HepG2 (cell line): ENCODE data around the gene ZNF17. TPM values are rescaled to one million over a fixed set of nuclear protein-coding genes. Genes with fewer than 3 reads are reported as not detected.

Source experiments
- ETV5 ChIP-seq: IDR thresholded peaks from 2 replicates; pipeline ENCODE4 v1.6.1; 2018; ENCODE audit warnings: missing biosample characterization, missing genetic modification reagents, inconsistent platforms, borderline replicate concordance
- FOXK2 ChIP-seq: fragments of 450-650 bp; IDR thresholded peaks from 2 replicates; pipeline ENCODE4 v1.6.1; 2016
- KDM5A ChIP-seq: fragments of 200-600 bp; sonication (generic); IDR thresholded peaks from 2 replicates; pipeline ENCODE4 v1.7.0; 2018; ENCODE audit warnings: antibody characterized with exemption, mild to moderate bottlenecking, low read length, borderline replicate concordance
- RBFOX2 ChIP-seq: fragments of 200-400 bp; formaldehyde crosslinking; IDR thresholded peaks from 2 replicates; pipeline ENCODE4 v1.6.1; 2017; ENCODE audit warnings: low read depth, mild to moderate bottlenecking, low read length
- STAT5B ChIP-seq: sonication (generic); formaldehyde crosslinking; IDR thresholded peaks from 2 replicates; pipeline ENCODE4 v1.4.0; 2020; ENCODE audit warnings: missing genetic modification reagents
- ZNF350 ChIP-seq: sonication (generic); formaldehyde crosslinking; IDR thresholded peaks from 2 replicates; pipeline ENCODE4 v1.4.0; 2020; ENCODE audit warnings: mild to moderate bottlenecking, low read depth, missing genetic modification reagents, borderline replicate concordance
- ZNF451 ChIP-seq: sonication (generic); formaldehyde crosslinking; IDR thresholded peaks from 2 replicates; pipeline ENCODE4 v1.5.0; 2020; ENCODE audit warnings: mild to moderate bottlenecking, missing genetic modification reagents
- ZNF546 ChIP-seq: sonication (generic); formaldehyde crosslinking; conservative IDR thresholded peaks from 2 replicates; pipeline ENCODE4 v1.8.1; 2023; ENCODE audit warnings: mild to moderate bottlenecking, missing genetic modification reagents
- ZNF781 ChIP-seq: sonication (generic); formaldehyde crosslinking; IDR thresholded peaks from 2 replicates; pipeline ENCODE4 v1.5.1; 2020; ENCODE audit warnings: borderline replicate concordance, mild to moderate bottlenecking, missing genetic modification reagents; ENCODE audit errors: not compliant biosample characterization
- polyA plus RNA-seq, 8 experiments: library from polyadenylated mRNA; depleted of rRNA in 3 of 8; stranded (reverse) in 7 of 8; unstranded in 1 of 8; fragments of >200 nt; fragmentation: Illumina TruSeq in 4 of 8; extraction: Trizol in 4 of 8; gene quantifications; 2 replicates each; pipeline versions ENCODE4 v1.2.1 to v1.2.3, GENCODE V29; 2011 to 2016; ENCODE audit warnings: low read depth in 4 of 8, missing spikeins in 1 of 8, mixed read lengths in 1 of 8; ENCODE audit not compliant: insufficient read depth in 1 of 8
- total RNA-seq, 5 experiments: library from RNA; depleted of rRNA; stranded (reverse); fragments of >200 nt; fragmentation: Illumina TruSeq; extraction: Trizol; gene quantifications; 2 replicates each; pipeline ENCODE4 v1.2.3, GENCODE V29; 2016; ENCODE audit warnings: low read depth in 1 of 5
- TF ChIP-seq, protein P1 (sequence below): sonication (generic); formaldehyde crosslinking; IDR thresholded peaks from 2 replicates; pipeline ENCODE4 v1.5.1; 2020; ENCODE audit warnings: mild to moderate bottlenecking, missing genetic modification reagents, borderline replicate concordance
- TF ChIP-seq, protein P2 (sequence below): sonication (generic); formaldehyde crosslinking; IDR thresholded peaks from 2 replicates; pipeline ENCODE4 v1.4.0; 2020; ENCODE audit warnings: missing genetic modification reagents, borderline replicate concordance
- TF ChIP-seq, protein P3 (sequence below): sonication (generic); formaldehyde crosslinking; IDR thresholded peaks from 2 replicates; pipeline ENCODE4 v1.4.0; 2020; ENCODE audit warnings: missing genetic modification reagents
- TF ChIP-seq, protein P4 (sequence below): sonication (generic); formaldehyde crosslinking; IDR thresholded peaks from 2 replicates; pipeline ENCODE4 v1.4.0; 2020; ENCODE audit warnings: low read depth, mild to moderate bottlenecking, missing genetic modification reagents

The ZNF17 gene
- total and polyA plus RNA-seq, 2 of the 13 experiments (the other 11 are each of a cell fraction or from before 2014, with no cell fraction given), result 3.7 to 10.1 TPM

DNA sequence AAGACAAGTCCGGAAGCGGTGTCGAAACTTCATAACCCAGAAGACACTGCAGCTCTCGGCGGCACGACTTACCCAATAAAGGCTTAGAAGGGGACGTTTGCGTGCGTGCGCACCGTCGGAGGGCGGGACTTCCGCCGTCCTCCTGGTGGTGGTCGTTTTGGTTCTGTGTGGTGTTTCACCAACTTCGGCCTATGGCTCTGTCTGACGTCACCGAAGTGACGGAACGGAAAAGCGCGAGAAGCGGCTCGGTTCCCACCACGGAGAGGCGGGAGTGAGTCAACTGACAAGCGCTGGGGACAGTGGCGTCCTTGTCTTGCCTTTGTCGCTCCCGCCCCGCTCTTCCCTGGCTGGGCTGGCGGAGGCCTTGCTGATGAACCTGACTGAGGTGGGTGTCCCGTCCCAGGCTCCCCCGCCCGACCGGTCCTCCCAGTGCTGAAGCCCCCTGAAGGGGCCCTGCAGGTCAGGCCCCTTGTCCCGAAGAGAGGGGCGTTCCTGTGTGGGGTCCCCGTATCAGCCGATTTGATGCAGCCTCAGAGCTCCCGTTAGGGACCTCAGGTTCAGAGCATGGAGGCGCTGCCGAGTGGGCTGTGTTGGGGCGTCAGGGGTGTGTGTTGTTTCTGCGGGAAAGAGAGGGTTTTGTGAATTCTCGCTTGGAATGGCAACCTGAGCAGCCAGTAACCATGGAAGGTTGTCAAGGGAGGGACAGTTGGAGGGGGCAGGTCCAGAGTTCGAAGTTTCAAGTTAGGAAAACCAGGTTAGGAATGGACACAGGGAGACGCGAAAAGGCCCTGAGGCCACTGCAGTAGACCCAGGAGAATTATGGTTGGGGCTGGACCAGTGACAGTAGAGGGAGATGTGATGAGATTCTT is 21.0 kb upstream of the ZNF17 start, which contains the start of gene ZNF548 (continued):
- TF ChIP-seq, protein P1, sequence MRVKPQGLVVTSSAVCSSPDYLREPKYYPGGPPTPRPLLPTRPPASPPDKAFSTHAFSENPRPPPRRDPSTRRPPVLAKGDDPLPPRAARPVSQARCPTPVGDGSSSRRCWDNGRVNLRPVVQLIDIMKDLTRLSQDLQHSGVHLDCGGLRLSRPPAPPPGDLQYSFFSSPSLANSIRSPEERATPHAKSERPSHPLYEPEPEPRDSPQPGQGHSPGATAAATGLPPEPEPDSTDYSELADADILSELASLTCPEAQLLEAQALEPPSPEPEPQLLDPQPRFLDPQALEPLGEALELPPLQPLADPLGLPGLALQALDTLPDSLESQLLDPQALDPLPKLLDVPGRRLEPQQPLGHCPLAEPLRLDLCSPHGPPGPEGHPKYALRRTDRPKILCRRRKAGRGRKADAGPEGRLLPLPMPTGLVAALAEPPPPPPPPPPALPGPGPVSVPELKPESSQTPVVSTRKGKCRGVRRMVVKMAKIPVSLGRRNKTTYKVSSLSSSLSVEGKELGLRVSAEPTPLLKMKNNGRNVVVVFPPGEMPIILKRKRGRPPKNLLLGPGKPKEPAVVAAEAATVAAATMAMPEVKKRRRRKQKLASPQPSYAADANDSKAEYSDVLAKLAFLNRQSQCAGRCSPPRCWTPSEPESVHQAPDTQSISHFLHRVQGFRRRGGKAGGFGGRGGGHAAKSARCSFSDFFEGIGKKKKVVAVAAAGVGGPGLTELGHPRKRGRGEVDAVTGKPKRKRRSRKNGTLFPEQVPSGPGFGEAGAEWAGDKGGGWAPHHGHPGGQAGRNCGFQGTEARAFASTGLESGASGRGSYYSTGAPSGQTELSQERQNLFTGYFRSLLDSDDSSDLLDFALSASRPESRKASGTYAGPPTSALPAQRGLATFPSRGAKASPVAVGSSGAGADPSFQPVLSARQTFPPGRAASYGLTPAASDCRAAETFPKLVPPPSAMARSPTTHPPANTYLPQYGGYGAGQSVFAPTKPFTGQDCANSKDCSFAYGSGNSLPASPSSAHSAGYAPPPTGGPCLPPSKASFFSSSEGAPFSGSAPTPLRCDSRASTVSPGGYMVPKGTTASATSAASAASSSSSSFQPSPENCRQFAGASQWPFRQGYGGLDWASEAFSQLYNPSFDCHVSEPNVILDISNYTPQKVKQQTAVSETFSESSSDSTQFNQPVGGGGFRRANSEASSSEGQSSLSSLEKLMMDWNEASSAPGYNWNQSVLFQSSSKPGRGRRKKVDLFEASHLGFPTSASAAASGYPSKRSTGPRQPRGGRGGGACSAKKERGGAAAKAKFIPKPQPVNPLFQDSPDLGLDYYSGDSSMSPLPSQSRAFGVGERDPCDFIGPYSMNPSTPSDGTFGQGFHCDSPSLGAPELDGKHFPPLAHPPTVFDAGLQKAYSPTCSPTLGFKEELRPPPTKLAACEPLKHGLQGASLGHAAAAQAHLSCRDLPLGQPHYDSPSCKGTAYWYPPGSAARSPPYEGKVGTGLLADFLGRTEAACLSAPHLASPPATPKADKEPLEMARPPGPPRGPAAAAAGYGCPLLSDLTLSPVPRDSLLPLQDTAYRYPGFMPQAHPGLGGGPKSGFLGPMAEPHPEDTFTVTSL (CRISPR knock-in tag), result no peak
- peak; percentile 48 for TF ChIP-seq ZNF781 (CRISPR knock-in tag)
- peak; percentile 87; the same call in 1 of the 2 replicates for TF ChIP-seq ZNF350
- TF ChIP-seq, protein P2, sequence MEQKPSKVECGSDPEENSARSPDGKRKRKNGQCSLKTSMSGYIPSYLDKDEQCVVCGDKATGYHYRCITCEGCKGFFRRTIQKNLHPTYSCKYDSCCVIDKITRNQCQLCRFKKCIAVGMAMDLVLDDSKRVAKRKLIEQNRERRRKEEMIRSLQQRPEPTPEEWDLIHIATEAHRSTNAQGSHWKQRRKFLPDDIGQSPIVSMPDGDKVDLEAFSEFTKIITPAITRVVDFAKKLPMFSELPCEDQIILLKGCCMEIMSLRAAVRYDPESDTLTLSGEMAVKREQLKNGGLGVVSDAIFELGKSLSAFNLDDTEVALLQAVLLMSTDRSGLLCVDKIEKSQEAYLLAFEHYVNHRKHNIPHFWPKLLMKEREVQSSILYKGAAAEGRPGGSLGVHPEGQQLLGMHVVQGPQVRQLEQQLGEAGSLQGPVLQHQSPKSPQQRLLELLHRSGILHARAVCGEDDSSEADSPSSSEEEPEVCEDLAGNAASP, result peak; percentile 34; the same call in 1 of the 2 replicates
- TF ChIP-seq ZNF546 (CRISPR knock-in tag), result 0 out of 2 replicates have a peak, but pooled peaks have one; percentile 45
- TF ChIP-seq, protein P3, sequence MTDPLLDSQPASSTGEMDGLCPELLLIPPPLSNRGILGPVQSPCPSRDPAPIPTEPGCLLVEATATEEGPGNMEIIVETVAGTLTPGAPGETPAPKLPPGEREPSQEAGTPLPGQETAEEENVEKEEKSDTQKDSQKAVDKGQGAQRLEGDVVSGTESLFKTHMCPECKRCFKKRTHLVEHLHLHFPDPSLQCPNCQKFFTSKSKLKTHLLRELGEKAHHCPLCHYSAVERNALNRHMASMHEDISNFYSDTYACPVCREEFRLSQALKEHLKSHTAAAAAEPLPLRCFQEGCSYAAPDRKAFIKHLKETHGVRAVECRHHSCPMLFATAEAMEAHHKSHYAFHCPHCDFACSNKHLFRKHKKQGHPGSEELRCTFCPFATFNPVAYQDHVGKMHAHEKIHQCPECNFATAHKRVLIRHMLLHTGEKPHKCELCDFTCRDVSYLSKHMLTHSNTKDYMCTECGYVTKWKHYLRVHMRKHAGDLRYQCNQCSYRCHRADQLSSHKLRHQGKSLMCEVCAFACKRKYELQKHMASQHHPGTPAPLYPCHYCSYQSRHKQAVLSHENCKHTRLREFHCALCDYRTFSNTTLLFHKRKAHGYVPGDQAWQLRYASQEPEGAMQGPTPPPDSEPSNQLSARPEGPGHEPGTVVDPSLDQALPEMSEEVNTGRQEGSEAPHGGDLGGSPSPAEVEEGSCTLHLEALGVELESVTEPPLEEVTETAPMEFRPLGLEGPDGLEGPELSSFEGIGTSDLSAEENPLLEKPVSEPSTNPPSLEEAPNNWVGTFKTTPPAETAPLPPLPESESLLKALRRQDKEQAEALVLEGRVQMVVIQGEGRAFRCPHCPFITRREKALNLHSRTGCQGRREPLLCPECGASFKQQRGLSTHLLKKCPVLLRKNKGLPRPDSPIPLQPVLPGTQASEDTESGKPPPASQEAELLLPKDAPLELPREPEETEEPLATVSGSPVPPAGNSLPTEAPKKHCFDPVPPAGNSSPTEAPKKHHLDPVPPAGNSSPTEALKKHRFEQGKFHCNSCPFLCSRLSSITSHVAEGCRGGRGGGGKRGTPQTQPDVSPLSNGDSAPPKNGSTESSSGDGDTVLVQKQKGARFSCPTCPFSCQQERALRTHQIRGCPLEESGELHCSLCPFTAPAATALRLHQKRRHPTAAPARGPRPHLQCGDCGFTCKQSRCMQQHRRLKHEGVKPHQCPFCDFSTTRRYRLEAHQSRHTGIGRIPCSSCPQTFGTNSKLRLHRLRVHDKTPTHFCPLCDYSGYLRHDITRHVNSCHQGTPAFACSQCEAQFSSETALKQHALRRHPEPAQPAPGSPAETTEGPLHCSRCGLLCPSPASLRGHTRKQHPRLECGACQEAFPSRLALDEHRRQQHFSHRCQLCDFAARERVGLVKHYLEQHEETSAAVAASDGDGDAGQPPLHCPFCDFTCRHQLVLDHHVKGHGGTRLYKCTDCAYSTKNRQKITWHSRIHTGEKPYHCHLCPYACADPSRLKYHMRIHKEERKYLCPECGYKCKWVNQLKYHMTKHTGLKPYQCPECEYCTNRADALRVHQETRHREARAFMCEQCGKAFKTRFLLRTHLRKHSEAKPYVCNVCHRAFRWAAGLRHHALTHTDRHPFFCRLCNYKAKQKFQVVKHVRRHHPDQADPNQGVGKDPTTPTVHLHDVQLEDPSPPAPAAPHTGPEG (CRISPR knock-in tag), result no peak
- TF ChIP-seq, protein P4, sequence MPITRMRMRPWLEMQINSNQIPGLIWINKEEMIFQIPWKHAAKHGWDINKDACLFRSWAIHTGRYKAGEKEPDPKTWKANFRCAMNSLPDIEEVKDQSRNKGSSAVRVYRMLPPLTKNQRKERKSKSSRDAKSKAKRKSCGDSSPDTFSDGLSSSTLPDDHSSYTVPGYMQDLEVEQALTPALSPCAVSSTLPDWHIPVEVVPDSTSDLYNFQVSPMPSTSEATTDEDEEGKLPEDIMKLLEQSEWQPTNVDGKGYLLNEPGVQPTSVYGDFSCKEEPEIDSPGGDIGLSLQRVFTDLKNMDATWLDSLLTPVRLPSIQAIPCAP, result no peak
- TF ChIP-seq ETV5, result peak; percentile 89
- peak; percentile 77; the same call in 1 of the 2 replicates for TF ChIP-seq KDM5A
- TF ChIP-seq FOXK2, result peak; percentile 65; the same call in 1 of the 2 replicates
- TF ChIP-seq STAT5B (CRISPR knock-in tag), result no peak
- peak; percentile 65 for TF ChIP-seq ZNF451 (CRISPR knock-in tag)
- TF ChIP-seq RBFOX2, result peak; percentile 71
